Measurements from ENCODE around the gene TTC34.

The TTC34 gene

GRCh38 chr1:2641381-2642130 lies 159.9 kb downstream of the TTC34 start:
- DNase-seq (ENCODE audit: low spot score) = no peak

GRCh38 chr1:2640626-2641025 lies 160.9 kb downstream of the TTC34 start:
- no peak for DNase-seq (ENCODE audit: low spot score)

GRCh38 chr1:2639607-2640521 lies 161.6 kb downstream of the TTC34 start:
- no peak for DNase-seq (ENCODE audit: low spot score)

GRCh38 chr1:2639203-2639602 lies 162.3 kb downstream of the TTC34 start:
- no peak for DNase-seq (ENCODE audit: low spot score)

- DNase-seq (ENCODE audit: low spot score) = no peak
Measured at GRCh38 chr1:2638466-2639115, 162.9 kb downstream of the TTC34 start.

GRCh38 chr1:2637442-2638145 lies 163.9 kb downstream of the TTC34 start:
- no peak for DNase-seq (ENCODE audit: low spot score)

- no peak for DNase-seq (ENCODE audit: low spot score)
Measured at GRCh38 chr1:2636733-2637132, 164.8 kb downstream of the TTC34 start.

- no peak for DNase-seq (ENCODE audit: low spot score)
Measured at GRCh38 chr1:2635361-2636010, 166.0 kb downstream of the TTC34 start.

GRCh38 chr1:2633936-2634491 lies 167.5 kb downstream of the TTC34 start:
- DNase-seq (ENCODE audit: low spot score) = no peak

- DNase-seq (ENCODE audit: low spot score) = no peak
Measured at GRCh38 chr1:2633366-2633935, 168.0 kb downstream of the TTC34 start.

- DNase-seq (ENCODE audit: low spot score) = peak; percentile 42
Measured at GRCh38 chr1:2632561-2633361, 168.7 kb downstream of the TTC34 start, which contains the start of gene MMEL1. MMEL1 (minus strand) TSS chr1:2633016; CDS start chr1:2629484, 3,532 bp downstream.

- DNase-seq (ENCODE audit: low spot score) = no peak
Measured at GRCh38 chr1:2632051-2632430, 169.5 kb downstream of the TTC34 start.

- no peak for DNase-seq (ENCODE audit: low spot score)
Measured at GRCh38 chr1:2631136-2632050, 170.1 kb downstream of the TTC34 start.

GRCh38 chr1:2630498-2631135 lies 170.9 kb downstream of the TTC34 start:
- no peak for DNase-seq (ENCODE audit: low spot score)

GRCh38 chr1:2629627-2630497 lies 171.6 kb downstream of the TTC34 start:
- no peak for DNase-seq (ENCODE audit: low spot score)

GRCh38 chr1:2628933-2629626 lies 172.4 kb downstream of the TTC34 start:
- DNase-seq (ENCODE audit: low spot score) = peak; percentile 44

Measured in iPS-NIHi11 (cell line).